Stimulated activated CD4-positive, alpha-beta T cell treated with anti-CD3 and anti-CD28 coated beads, TNF-alpha, amount 100 ng/mL, for 24 hours (primary cell): Measurements from ENCODE around the gene CIC.

Experiments used
- DNase-seq, 3 experiments: peaks; one replicate each; pipeline ENCODE4 v3.0.0-alpha.2; 2020; ENCODE audit warnings: low read depth in 3 of 3

The CIC gene

GRCh38 chr19:42288881-42289555 lies 20.0 kb downstream of the CIC start:
- DNase-seq = no peak

- no peak for DNase-seq
Observed at GRCh38 chr19:42289556-42290041, 20.5 kb downstream of the CIC start.

- DNase-seq = no peak
Observed at GRCh38 chr19:42290136-42290522, 21.1 kb downstream of the CIC start.

GRCh38 chr19:42290523-42291434 lies 21.7 kb downstream of the CIC start:
- DNase-seq = no peak

- no peak for DNase-seq
Observed at GRCh38 chr19:42291435-42291810, 22.4 kb downstream of the CIC start.

- no peak for DNase-seq
Observed at GRCh38 chr19:42292042-42292960, 23.2 kb downstream of the CIC start.

GRCh38 chr19:42292963-42293362 lies 23.9 kb downstream of the CIC start:
- DNase-seq = no peak

GRCh38 chr19:42293540-42293939 lies 24.5 kb downstream of the CIC start:
- no peak for DNase-seq

- DNase-seq = no peak
Observed at GRCh38 chr19:42293948-42294347, 24.9 kb downstream of the CIC start.

- no peak for DNase-seq
Observed at GRCh38 chr19:42294471-42295137, 25.6 kb downstream of the CIC start.

- no peak for DNase-seq
Observed at GRCh38 chr19:42295342-42295741, 26.3 kb downstream of the CIC start.

GRCh38 chr19:42295831-42296525 lies 26.9 kb downstream of the CIC start:
- peak; percentile 79 to 91 (median 86) for DNase-seq

- DNase-seq = no peak
Observed at GRCh38 chr19:42297039-42297438, 28.0 kb downstream of the CIC start.

GRCh38 chr19:42301646-42302203 lies 32.7 kb downstream of the CIC start, which contains the start of gene PRR19:
Gene PRR19 (plus strand): TSS chr19:42302132. CDS start chr19:42309585, 7,453 bp downstream.
- DNase-seq = no peak

- no peak for DNase-seq
Observed at GRCh38 chr19:42303101-42303464, 34.0 kb downstream of the CIC start.

GRCh38 chr19:42303876-42304275 lies 34.8 kb downstream of the CIC start:
- no peak for DNase-seq

- no peak for DNase-seq
Observed at GRCh38 chr19:42306646-42307045, 37.6 kb downstream of the CIC start.

- DNase-seq = no peak
Observed at GRCh38 chr19:42309686-42310085, 40.6 kb downstream of the CIC start.

GRCh38 chr19:42311657-42312056 lies 42.6 kb downstream of the CIC start:
- DNase-seq = no peak

GRCh38 chr19:42312370-42312769 lies 43.3 kb downstream of the CIC start:
- no peak for DNase-seq
